ENCODE results near the gene SPDYE9.
"Not testable (repeated sequence)": the region's sequence is repeated elsewhere in the genome, so short reads cannot be mapped to it uniquely, and the experiment has no call there.

Gene SPDYE9, protein sequence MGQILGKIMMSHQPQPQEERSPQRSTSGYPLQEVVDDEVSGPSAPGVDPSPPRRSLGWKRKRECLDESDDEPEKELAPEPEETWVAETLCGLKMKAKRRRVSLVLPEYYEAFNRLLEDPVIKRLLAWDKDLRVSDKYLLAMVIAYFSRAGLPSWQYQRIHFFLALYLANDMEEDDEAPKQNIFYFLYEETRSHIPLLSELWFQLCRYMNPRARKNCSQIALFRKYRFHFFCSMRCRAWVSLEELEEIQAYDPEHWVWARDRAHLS

GRCh38 chr7:73085938-73086337 is at the start of gene SPDYE9:
TSS of gene SPDYE9 (minus strand) at chr7:73086038. CDS start at chr7:73084238, 1,800 bp downstream.
- not testable (repeated sequence) for DNase-seq

DNA sequence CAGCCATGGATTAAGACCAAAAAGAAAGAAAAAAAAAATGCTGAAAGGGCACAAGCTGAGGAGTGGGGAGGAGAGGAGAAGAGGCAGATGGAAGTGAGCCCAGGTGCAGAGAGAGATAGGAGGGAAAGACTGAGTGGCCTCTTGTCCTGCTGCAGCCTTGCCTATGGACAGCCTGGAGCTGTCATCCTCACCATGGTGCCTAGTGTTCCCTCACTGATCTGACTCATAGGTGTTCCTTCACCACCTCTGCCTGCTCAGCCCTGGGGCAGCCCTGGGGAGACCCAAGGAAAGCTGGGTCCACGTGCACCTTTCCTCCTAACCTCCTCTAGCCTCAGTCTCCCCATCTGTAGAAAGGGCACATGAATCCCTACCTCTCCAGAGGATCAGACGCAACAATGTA is 49.0 kb upstream of the SPDYE9 start:
- not testable (repeated sequence) for DNase-seq

DNA sequence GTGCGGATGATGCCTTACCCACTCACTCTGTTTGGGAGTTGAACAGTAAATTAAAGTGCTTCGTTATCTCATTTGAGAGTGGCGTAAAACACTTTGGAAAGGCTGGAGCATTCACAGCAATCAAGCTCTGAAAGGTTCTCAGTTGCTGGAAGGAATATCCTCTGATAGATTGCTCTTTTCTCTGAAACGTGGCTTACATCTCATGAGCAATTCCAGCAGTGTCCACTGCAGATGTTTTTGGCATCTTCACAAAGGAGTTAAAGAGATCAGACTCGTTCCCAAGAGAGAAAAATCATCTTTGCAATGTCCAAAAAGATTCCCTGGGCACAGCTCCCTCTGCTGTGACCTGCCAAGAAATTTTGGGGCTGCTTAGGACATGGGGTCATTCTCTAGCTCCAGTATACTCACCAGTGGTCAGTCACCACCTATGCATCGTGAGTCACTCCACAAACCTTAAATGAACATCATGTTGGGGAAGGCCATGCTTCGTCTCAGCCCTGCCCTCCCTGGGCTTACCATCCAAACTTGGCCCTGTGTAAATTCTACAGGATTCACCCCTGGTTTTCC is 46.9 kb upstream of the SPDYE9 start:
- DNase-seq = not testable (repeated sequence)

- DNase-seq = not testable (repeated sequence)
Observed at GRCh38 chr7:73130612-73131011, 44.8 kb upstream of the SPDYE9 start.

GRCh38 chr7:73124126-73124525 is 38.3 kb upstream of the SPDYE9 start:
- not testable (repeated sequence) for DNase-seq

DNA sequence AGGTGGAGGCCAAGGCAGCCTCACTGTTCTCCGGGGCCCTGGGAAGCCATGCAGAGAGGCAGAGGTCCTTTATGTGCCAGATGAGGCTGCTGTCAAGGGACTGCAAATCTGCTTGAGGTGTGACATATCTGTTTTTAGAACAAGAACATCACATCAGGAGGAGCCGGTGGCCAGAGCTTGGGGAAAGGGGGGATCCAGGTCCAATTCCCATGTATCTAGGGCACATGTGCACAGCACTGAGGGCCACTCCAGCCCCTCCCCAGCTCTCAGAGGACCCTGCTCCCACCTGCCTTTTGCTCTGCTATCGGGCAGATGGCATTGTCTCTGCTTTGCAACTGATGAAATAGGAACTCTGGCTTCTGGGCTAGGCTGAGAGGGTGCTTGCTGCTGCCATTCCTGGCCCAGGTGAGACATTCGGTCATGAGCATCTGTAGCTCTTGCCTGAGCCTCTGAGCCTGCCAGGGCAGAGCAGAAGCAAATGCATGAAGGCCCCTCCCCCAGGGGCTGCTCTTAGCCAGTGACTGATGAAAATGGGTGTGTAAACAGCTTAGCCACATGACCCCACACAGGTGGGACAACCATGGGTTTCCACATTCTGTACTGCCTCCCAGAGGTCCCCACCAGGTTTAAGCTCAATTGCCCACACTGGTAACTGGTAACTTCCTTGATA is 37.1 kb upstream of the SPDYE9 start:
- DNase-seq = not testable (repeated sequence)

DNA sequence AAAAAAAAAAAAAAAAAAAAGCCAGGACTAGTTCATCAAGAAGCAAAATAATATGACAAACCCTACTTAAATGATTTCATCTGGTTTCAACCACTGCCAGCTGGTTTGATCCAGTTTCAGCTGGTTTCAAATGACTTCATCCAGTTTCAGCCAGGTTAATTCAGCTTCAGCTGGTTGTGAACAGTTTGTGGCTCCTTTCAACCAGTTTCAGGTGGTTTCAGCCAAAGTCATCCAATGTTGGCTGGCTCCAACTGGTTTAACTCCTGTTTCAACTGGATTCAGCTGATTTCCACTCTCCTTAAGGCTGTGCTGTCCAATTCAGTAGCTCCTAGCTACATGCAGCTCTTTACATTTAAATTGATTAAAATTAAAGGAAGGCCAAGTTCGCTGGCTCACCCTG is 32.3 kb upstream of the SPDYE9 start:
- DNase-seq = not testable (repeated sequence)

DNA sequence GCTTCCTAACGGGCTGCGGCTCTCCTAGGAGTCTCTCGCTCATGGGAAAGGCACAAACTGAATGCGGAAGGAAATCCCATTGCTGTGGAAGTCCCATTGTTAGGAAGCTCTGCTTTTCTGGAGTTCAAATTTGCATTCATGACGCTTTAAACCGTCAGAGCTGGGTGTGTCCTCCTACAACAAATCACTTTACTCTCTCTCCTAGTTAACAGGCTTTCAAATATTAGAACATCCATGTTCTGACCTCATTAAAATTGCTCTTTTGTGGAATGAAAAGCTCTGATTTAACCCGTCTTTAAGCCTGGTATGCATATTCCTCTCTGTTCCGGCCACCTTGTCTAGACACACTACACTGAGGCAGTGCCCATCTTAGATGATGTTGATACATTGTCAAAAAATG is 28.0 kb downstream of the SPDYE9 start, which contains the start of gene SPDYE11:
SPDYE11 (minus strand) TSS at position 101 of the 400 bp plus-strand sequence. CDS start 1,800 bp downstream, outside the sequence.
- not testable (repeated sequence) for DNase-seq

DNA sequence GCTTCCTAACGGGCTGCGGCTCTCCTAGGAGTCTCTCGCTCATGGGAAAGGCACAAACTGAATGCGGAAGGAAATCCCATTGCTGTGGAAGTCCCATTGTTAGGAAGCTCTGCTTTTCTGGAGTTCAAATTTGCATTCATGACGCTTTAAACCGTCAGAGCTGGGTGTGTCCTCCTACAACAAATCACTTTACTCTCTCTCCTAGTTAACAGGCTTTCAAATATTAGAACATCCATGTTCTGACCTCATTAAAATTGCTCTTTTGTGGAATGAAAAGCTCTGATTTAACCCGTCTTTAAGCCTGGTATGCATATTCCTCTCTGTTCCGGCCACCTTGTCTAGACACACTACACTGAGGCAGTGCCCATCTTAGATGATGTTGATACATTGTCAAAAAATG is 56.2 kb downstream of the SPDYE9 start, which contains the start of gene SPDYE8:
SPDYE8 (minus strand) TSS at position 101 of the 400 bp plus-strand sequence. CDS start 1,800 bp downstream, outside the sequence.
- DNase-seq = not testable (repeated sequence)
